Measurements from ENCODE around the gene MMP14.
A peak's percentile ranks its signal among the peaks of the same experiment; 100 is the strongest.

DNA sequence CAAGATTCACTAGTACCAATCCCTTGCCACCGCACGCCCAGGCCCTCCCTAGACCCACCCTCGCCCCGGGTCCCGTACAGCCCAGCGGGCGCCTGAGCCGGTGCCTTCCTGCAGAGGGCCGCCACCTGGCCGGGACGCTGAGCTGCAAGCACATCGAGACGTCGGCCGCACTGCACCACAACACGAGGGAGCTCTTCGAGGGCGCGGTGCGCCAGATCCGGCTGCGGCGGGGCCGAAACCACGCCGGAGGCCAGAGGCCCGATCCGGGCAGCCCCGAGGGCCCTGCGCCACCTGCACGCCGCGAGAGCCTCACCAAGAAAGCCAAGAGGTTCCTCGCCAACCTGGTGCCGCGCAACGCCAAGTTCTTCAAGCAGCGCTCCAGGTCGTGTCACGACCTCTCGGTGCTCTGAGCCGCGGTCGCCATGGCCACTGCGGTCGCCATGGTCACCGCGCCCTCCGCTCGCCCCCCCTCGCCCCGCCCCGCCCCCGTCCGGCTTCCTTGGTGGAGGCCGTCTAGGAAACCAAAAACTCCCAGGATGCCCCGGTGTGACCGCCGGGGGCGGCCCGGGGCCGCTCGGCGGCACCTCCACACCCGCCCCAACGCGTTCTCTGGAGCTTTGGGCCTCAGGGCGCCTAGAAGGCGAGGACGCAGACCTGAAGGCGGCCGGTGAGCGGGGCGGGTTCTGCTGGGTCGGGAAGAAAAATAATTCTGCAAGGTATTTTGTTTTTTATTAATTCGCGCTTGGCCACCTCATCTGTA is 50.3 kb downstream of the MMP14 start:
- TF ChIP-seq CTCF (IDR thresholded peaks at IDR 0.05) (no peak), POLR2AphosphoS5 (IDR thresholded peaks at IDR 0.05; ENCODE audit: insufficient read depth in 1 of 2, low read depth in 1 of 2) (peak in 1 of 2 donors; percentile 75)

Data from vagina (tissue), 2 donors.